ENCODE results near the gene ABI2. TPM values are rescaled to one million over a fixed set of nuclear protein-coding genes. Genes with fewer than 3 reads are reported as not detected.
A peak's percentile ranks its signal among the peaks of the same experiment; 100 is the strongest.
"Not testable (repeated sequence)": the region's sequence is repeated elsewhere in the genome, so short reads cannot be mapped to it uniquely, and the experiment has no call there.

ABI2 gene
- total RNA-seq, 1 donor from 2014 or later: 101 TPM

DNA sequence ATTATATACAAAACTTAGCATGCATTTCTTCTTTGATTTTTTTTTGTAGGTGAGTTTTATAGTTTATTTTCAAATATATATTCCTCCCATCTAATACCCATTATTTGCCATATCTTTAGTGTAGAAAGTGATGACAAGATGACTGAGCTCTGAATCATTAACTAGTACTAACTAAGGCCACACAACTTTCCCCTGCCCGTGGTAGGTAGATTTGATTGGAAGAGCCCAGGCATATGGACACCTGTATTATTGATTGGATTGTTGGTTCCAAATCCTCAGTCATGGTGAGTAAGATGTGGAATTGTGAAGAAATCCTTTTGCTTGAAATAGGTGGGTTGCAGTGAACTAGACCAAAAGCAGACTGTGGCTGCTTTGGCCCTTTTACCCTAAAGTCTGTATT, 54.8 kb downstream of the ABI2 start:
- Mint-ChIP-seq H3K27me3 (ENCODE audit: unreplicated experiment) (no peaks in the 10 kb centered on the region), H3K36me3 (ENCODE audit: unreplicated experiment) (no peaks in the 10 kb centered on the region), H3K4me1 (ENCODE audit: low read depth, unreplicated experiment) (no peaks in the 10 kb centered on the region)

DNA sequence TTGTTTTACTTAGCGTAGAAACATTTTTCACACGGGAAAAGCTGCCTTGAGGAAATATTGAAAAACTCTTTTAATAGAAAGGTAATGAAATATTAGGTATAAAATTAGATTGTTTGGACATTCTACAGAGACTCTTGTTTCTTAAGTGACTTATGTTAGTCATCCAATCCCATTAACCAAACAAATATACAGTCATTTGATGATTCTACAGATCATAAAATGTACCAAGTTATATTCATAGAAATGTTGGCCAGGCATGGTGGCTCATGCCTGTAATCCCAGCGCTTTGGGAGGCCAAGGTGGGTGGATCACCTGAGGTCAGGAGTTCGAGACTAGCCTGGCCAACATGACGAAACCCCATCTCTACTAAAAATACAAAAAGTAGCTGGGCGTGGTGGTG, 60.0 kb downstream of the ABI2 start:
- DNase-seq; H3K9me3 Mint-ChIP-seq (ENCODE audit: unreplicated experiment); H3K4me3 Mint-ChIP-seq (ENCODE audit: unreplicated experiment); H3K27ac Mint-ChIP-seq (ENCODE audit: unreplicated experiment); H3K27me3 Mint-ChIP-seq (ENCODE audit: unreplicated experiment); H3K36me3 Mint-ChIP-seq (ENCODE audit: unreplicated experiment); H3K4me1 Mint-ChIP-seq (ENCODE audit: low read depth, unreplicated experiment): not testable (repeated sequence)

More for the DNA sequence above, 54.8 kb downstream of the ABI2 start:
- H3K27ac Mint-ChIP-seq (ENCODE audit: unreplicated experiment): no peak overlapping the region
- no peak for DNase-seq
- no peak overlapping the region for H3K4me3 Mint-ChIP-seq (ENCODE audit: unreplicated experiment)
- TF ChIP-seq, protein P1, sequence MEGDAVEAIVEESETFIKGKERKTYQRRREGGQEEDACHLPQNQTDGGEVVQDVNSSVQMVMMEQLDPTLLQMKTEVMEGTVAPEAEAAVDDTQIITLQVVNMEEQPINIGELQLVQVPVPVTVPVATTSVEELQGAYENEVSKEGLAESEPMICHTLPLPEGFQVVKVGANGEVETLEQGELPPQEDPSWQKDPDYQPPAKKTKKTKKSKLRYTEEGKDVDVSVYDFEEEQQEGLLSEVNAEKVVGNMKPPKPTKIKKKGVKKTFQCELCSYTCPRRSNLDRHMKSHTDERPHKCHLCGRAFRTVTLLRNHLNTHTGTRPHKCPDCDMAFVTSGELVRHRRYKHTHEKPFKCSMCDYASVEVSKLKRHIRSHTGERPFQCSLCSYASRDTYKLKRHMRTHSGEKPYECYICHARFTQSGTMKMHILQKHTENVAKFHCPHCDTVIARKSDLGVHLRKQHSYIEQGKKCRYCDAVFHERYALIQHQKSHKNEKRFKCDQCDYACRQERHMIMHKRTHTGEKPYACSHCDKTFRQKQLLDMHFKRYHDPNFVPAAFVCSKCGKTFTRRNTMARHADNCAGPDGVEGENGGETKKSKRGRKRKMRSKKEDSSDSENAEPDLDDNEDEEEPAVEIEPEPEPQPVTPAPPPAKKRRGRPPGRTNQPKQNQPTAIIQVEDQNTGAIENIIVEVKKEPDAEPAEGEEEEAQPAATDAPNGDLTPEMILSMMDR (IDR thresholded peaks at IDR 0.05; ENCODE audit: partially characterized antibody, unreplicated experiment): no peak
- no peaks in the 10 kb centered on the region for H3K9me3 Mint-ChIP-seq (ENCODE audit: unreplicated experiment)

DNA sequence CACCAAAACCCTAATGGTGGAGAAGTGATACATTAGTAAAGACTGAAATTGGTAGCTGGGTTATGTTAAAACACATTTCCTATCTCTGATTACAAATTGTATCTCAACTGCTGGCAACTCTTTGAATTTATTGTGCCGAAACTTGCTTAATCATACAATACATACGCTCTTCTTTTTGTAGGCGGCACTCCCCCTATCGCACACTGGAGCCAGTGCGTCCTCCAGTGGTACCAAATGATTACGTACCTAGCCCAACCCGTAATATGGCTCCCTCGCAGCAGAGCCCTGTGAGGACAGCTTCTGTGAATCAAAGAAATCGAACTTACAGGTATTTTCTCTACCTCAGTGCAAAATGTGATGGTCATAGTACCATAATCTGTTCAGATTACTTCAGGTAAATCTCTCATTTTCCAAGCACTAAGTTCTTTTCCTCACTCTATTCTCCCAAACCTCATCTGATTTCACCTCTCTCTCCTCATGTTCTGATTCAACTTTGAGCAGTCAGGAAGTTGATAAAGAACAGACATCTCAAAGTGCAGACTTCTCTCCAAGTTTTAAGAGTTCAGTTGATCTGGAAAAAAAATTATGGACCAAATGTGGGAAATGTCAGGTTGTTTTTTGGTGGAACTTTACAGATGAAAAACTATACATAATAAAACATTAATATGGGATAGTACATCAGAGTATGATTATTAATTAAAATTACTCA, 66.5 kb downstream of the ABI2 start:
- no peak for DNase-seq
- Mint-ChIP-seq H3K27me3 (ENCODE audit: unreplicated experiment) (no peaks in the 10 kb centered on the region), H3K9me3 (ENCODE audit: unreplicated experiment) (peaks cover 2% of the 10 kb centered on the region), H3K4me3 (ENCODE audit: unreplicated experiment) (no peak overlapping the region), H3K4me1 (ENCODE audit: low read depth, unreplicated experiment) (peaks cover 3% of the 10 kb centered on the region), H3K27ac (ENCODE audit: unreplicated experiment) (no peak overlapping the region), H3K36me3 (ENCODE audit: unreplicated experiment) (peaks cover 8% of the 10 kb centered on the region)
- TF ChIP-seq, protein P1 (IDR thresholded peaks at IDR 0.05; ENCODE audit: partially characterized antibody, unreplicated experiment): peak; percentile 26

DNA sequence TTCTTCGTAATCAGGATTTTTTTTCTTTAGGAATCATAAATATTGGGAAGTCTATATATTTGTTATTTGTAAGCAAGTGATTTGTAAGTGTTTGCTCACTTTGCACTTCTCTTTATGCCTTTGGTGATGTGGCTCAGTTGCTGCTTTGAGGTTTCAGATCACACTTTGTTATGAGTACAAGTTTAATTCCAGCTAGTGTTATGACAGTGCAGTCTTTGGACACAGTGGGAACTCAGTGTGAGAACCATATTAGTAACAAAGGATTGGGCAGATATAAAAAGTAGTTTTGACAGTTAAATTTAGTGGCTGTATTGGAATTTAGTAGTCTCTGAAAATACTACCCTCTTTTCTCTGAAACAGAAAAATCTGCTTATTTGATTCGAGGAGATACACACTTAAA, 67.7 kb downstream of the ABI2 start:
- no peaks in the 10 kb centered on the region for H3K27me3 Mint-ChIP-seq (ENCODE audit: unreplicated experiment)
- no peak overlapping the region for H3K27ac Mint-ChIP-seq (ENCODE audit: unreplicated experiment)
- peaks cover 2% of the 10 kb centered on the region for H3K9me3 Mint-ChIP-seq (ENCODE audit: unreplicated experiment)

DNA sequence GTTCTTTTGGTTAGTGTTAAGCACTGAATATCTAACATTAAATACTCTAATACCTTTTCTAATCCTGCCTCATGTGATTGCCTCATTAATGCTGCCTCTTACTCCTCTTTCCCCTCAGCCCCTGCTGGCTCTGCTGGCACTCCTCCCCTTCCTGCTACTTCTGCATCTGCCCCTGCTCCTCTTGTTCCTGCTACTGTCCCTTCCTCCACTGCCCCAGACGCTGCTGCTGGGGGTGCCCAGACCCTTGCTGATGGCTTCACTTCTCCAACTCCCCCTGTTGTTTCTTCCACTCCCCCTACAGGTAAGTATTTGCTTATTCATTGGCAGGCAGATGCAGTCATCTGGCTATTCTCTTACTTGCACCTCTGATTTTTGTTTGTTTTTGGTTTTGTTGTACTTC, 68.5 kb downstream of the ABI2 start:
- Mint-ChIP-seq H3K36me3 (ENCODE audit: unreplicated experiment) (peaks cover 8% of the 10 kb centered on the region), H3K4me1 (ENCODE audit: low read depth, unreplicated experiment) (peaks cover 3% of the 10 kb centered on the region), H3K9me3 (ENCODE audit: unreplicated experiment) (peaks cover 2% of the 10 kb centered on the region), H3K27me3 (ENCODE audit: unreplicated experiment) (no peaks in the 10 kb centered on the region), H3K27ac (ENCODE audit: unreplicated experiment) (no peak overlapping the region), H3K4me3 (ENCODE audit: unreplicated experiment) (no peak overlapping the region)
- no peak for DNase-seq
- TF ChIP-seq, protein P1 (IDR thresholded peaks at IDR 0.05; ENCODE audit: partially characterized antibody, unreplicated experiment): peak; percentile 48

More for the DNA sequence above, 67.7 kb downstream of the ABI2 start:
- Mint-ChIP-seq H3K4me1 (ENCODE audit: low read depth, unreplicated experiment) (peaks cover 3% of the 10 kb centered on the region), H3K36me3 (ENCODE audit: unreplicated experiment) (peaks cover 8% of the 10 kb centered on the region), H3K4me3 (ENCODE audit: unreplicated experiment) (no peak overlapping the region)
- DNase-seq: no peak
- TF ChIP-seq, protein P1 (IDR thresholded peaks at IDR 0.05; ENCODE audit: partially characterized antibody, unreplicated experiment): no peak

Measured in glutamatergic neuron (in vitro differentiated cells).